CD14-positive monocyte (primary cell): Measurements from ENCODE around the gene INIP. TPM values are rescaled to one million over a fixed set of nuclear protein-coding genes. Genes with fewer than 3 reads are reported as not detected.

Experiments used
- DNase-seq, 3 donors: peaks; one replicate each; pipeline ENCODE4 v3.0.0-alpha.2; 2011 to 2022
- H2AFZ ChIP-seq: 2 replicates; pipeline ENCODE4 v1.6.0; 2012; ENCODE audit warnings: mild to moderate bottlenecking, low read depth, low read length, inconsistent platforms; ENCODE audit not compliant: insufficient read depth, poor library complexity, severe bottlenecking
- H3K27ac ChIP-seq, 2 donors: 1 replicate in 1 of 2; 2 replicates in 1 of 2; pipeline ENCODE4 v1.5.1; 2012 to 2013; ENCODE audit warnings: low read length in 2 of 2, control low read depth in 1 of 2, inconsistent platforms in 1 of 2, low read depth in 1 of 2, mild to moderate bottlenecking in 1 of 2
- H3K27me3 ChIP-seq, 2 donors: one replicate each; pipeline versions ENCODE4 v1.6.0 to v1.6.1; 2011 to 2013; ENCODE audit warnings: low read length in 2 of 2; ENCODE audit not compliant: control insufficient read depth in 2 of 2, insufficient read depth in 2 of 2
- H3K36me3 ChIP-seq, 2 donors: replicated peaks in 1 of 2; 1 replicate in 1 of 2; 2 replicates in 1 of 2; pipeline versions ENCODE4 v1.5.1 to v1.6.1; 2012 to 2013; ENCODE audit warnings: low read length in 2 of 2, control low read depth in 1 of 2, inconsistent platforms in 1 of 2, mild to moderate bottlenecking in 1 of 2; ENCODE audit not compliant: insufficient read depth in 2 of 2, control insufficient read depth in 1 of 2
- H3K4me1 ChIP-seq, 2 donors: 1 replicate in 1 of 2; 2 replicates in 1 of 2; pipeline versions ENCODE4 v1.5.1 to v1.6.1; 2012 to 2013; ENCODE audit warnings: low read length in 2 of 2, control low read depth in 1 of 2, inconsistent platforms in 1 of 2, mild to moderate bottlenecking in 1 of 2, moderate library complexity in 1 of 2; ENCODE audit not compliant: insufficient read depth in 2 of 2, control insufficient read depth in 1 of 2
- H3K4me2 ChIP-seq: replicated peaks from 2 replicates; pipeline ENCODE3; 2012; ENCODE audit warnings: low read length, moderate library complexity, mild to moderate bottlenecking; ENCODE audit not compliant: poor library complexity, severe bottlenecking; ENCODE audit errors: extremely low read depth
- H3K4me3 ChIP-seq, 3 experiments: fragments of 200-600 bp in 1 of 3; sonication (generic) in 1 of 3; replicated peaks in 1 of 3; 1 replicate in 2 of 3; 2 replicates in 1 of 3; pipeline ENCODE4 v1.5.1; 2011 to 2013; ENCODE audit warnings: low read length in 3 of 3, mild to moderate bottlenecking in 3 of 3, control low read depth in 2 of 3, low read depth in 2 of 3, inconsistent platforms in 1 of 3, moderate library complexity in 1 of 3
- H3K79me2 ChIP-seq: 2 replicates; pipeline ENCODE4 v1.6.0; 2012; ENCODE audit warnings: mild to moderate bottlenecking, control low read depth, inconsistent platforms, low read length, moderate library complexity; ENCODE audit not compliant: insufficient read depth
- H3K9ac ChIP-seq: 2 replicates; pipeline ENCODE4 v1.6.0; 2017; ENCODE audit warnings: low read length, mild to moderate bottlenecking; ENCODE audit not compliant: insufficient read depth, poor library complexity, severe bottlenecking
- H3K9me3 ChIP-seq, 2 donors: replicated peaks in 1 of 2; 1 replicate in 1 of 2; 2 replicates in 1 of 2; pipeline versions ENCODE4 v1.5.1 to v1.6.1; 2012 to 2013; ENCODE audit warnings: low read length in 2 of 2, control low read depth in 1 of 2; ENCODE audit not compliant: control insufficient read depth in 1 of 2, insufficient read depth in 1 of 2
- H4K20me1 ChIP-seq: 2 replicates; pipeline ENCODE4 v1.6.0; 2012; ENCODE audit warnings: mild to moderate bottlenecking, low read length, control low read depth, moderate library complexity; ENCODE audit not compliant: insufficient read depth
- H3K27ac Mint-ChIP-seq, 7 donors: one replicate each; pipeline ENCODE4 v1.8.0; 2020; ENCODE audit warnings: mild to moderate bottlenecking in 7 of 7, mixed read lengths in 7 of 7, moderate library complexity in 6 of 7, inconsistent platforms in 2 of 7
- H3K27me3 Mint-ChIP-seq, 3 donors: one replicate each; pipeline ENCODE4 v1.8.0; 2021 to 2022; ENCODE audit warnings: low read depth in 3 of 3, mild to moderate bottlenecking in 3 of 3, mixed read lengths in 3 of 3, moderate library complexity in 3 of 3, inconsistent platforms in 1 of 3
- H3K36me3 Mint-ChIP-seq, 2 donors: one replicate each; pipeline ENCODE4 v1.8.0; 2020; ENCODE audit warnings: mixed read lengths in 2 of 2, inconsistent platforms in 1 of 2, mild to moderate bottlenecking in 1 of 2
- H3K4me1 Mint-ChIP-seq: one replicate; pipeline ENCODE4 v1.8.0; 2020; ENCODE audit warnings: mild to moderate bottlenecking, mixed read lengths
- H3K4me3 Mint-ChIP-seq, 2 donors: one replicate each; pipeline ENCODE4 v1.8.0; 2020; ENCODE audit warnings: mild to moderate bottlenecking in 2 of 2, mixed read lengths in 2 of 2, moderate library complexity in 1 of 2
- H3K9me3 Mint-ChIP-seq, 7 donors: one replicate each; pipeline ENCODE4 v1.8.0; 2020 to 2022; ENCODE audit warnings: mixed read lengths in 7 of 7, mild to moderate bottlenecking in 6 of 7, moderate library complexity in 6 of 7, inconsistent platforms in 2 of 7
- WGBS: methylation state at CpG from one replicate; pipeline ENCODE4 v1.1.5; 2013; ENCODE audit warnings: missing lambda C conversion rate; ENCODE audit not compliant: insufficient coverage; 5-methylcytosine and 5-hydroxymethylcytosine counted together
- intact Hi-C, 2 donors: fragments of 100-400 bp; cut with micrococcal nuclease; formaldehyde crosslinking; loops; one replicate each; pipeline versions ENCODE4 v1.15.0 to v1.15.1; 2023
- polyA plus RNA-seq, 3 donors: library from polyadenylated mRNA; depleted of rRNA in 1 of 3; unstranded in 2 of 3; stranded (reverse) in 1 of 3; fragments of 300-500 nt in 2 of 3; fragments of >200 nt in 1 of 3; fragmentation: Illumina TruSeq in 2 of 3; gene quantifications; 1 replicate in 2 of 3; 2 replicates in 1 of 3; pipeline ENCODE4 v1.2.3, GENCODE V29; 2012 to 2021
- TF ChIP-seq, protein P1 (sequence below): fragments of 200-600 bp; IDR thresholded peaks from one replicate; pipeline ENCODE4 v1.8.0; 2022; ENCODE audit warnings: antibody characterized with exemption, mild to moderate bottlenecking

The INIP gene
- polyA plus RNA-seq, 3 donors = 10.7 to 53.0 (median 49.0) TPM

DNA sequence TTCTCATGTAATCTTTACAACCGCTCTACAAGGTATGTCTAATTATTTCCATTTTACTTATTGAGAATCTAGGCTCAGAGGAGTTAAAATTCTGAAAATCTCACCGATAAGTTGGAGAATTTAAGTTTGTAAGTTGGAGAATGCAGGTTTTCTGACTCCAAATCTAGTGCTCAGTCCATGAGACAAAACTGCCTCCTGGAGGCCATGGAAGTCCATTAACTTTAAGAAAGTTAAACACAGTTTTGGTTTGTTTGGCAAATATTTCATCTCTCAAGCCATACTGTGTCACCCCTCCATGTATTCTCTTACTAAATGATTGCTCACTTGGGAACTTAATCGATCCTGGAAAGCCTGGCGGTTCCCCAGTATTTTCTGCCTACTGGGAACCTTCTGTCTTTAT lies 52.6 kb downstream of the INIP start:
- H3K4me1 ChIP-seq = no peaks in the 10 kb centered on the region
- Mint-ChIP-seq H3K36me3 (peaks cover under 1 to 3% of the 10 kb centered on the region in 2 donors), H3K27ac (no peak overlapping the region), H3K27me3 (no peaks in the 10 kb centered on the region), H3K9me3 (peaks cover 0 to 1% (median 0%) of the 10 kb centered on the region in 7 donors), H3K4me3 (no peak overlapping the region), H3K4me1 (no peaks in the 10 kb centered on the region)
- no peak overlapping the region for H3K4me2 ChIP-seq
- no peak overlapping the region for H2AFZ ChIP-seq
- no peaks in the 10 kb centered on the region for H4K20me1 ChIP-seq
- no peaks in the 10 kb centered on the region for H3K27me3 ChIP-seq
- DNase-seq = no peak
- no CpG with 5 or more reads among the region's 4 CpGs for WGBS
- H3K27ac ChIP-seq = no peak overlapping the region
- no peaks in the 10 kb centered on the region for H3K79me2 ChIP-seq
- TF ChIP-seq, protein P1, sequence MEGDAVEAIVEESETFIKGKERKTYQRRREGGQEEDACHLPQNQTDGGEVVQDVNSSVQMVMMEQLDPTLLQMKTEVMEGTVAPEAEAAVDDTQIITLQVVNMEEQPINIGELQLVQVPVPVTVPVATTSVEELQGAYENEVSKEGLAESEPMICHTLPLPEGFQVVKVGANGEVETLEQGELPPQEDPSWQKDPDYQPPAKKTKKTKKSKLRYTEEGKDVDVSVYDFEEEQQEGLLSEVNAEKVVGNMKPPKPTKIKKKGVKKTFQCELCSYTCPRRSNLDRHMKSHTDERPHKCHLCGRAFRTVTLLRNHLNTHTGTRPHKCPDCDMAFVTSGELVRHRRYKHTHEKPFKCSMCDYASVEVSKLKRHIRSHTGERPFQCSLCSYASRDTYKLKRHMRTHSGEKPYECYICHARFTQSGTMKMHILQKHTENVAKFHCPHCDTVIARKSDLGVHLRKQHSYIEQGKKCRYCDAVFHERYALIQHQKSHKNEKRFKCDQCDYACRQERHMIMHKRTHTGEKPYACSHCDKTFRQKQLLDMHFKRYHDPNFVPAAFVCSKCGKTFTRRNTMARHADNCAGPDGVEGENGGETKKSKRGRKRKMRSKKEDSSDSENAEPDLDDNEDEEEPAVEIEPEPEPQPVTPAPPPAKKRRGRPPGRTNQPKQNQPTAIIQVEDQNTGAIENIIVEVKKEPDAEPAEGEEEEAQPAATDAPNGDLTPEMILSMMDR = no peak
- intact Hi-C loops = no loop called here
- no peak overlapping the region for H3K9ac ChIP-seq
- no peaks in the 10 kb centered on the region for H3K36me3 ChIP-seq
- no peaks in the 10 kb centered on the region for H3K9me3 ChIP-seq
- H3K4me3 ChIP-seq = no peak overlapping the region

DNA sequence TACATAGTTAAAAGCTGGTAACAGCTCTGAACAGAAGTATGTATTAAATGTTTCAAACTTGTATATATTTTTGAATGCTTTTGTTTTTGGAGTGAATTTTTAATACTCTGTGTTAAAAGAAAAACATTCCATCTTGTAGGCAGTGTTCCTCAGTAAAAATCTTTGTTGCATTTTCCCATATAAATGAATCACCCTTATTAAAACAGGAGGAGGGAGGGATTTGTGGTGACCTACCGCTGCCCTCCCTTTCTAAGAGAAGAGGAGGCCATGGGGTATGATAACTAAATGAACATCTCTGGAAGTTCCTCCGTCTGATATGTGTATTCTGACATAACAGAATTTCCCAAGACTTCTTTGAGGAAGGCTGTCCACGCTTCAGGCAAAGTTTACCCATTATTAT lies 53.4 kb downstream of the INIP start:
- no peaks in the 10 kb centered on the region for H3K9me3 ChIP-seq
- Mint-ChIP-seq H3K27me3 (no peaks in the 10 kb centered on the region), H3K9me3 (peaks cover 0 to 1% (median 0%) of the 10 kb centered on the region in 7 donors), H3K4me3 (no peak overlapping the region), H3K36me3 (peaks cover 7 to 10% of the 10 kb centered on the region in 2 donors), H3K27ac (no peak overlapping the region), H3K4me1 (no peaks in the 10 kb centered on the region)
- no peak for DNase-seq
- no peak overlapping the region for H2AFZ ChIP-seq
- intact Hi-C loops = no loop called here
- no peaks in the 10 kb centered on the region for H3K4me1 ChIP-seq
- H3K9ac ChIP-seq = no peak overlapping the region
- no peak overlapping the region for H3K27ac ChIP-seq
- TF ChIP-seq, protein P1 = no peak
- WGBS = no CpG with 5 or more reads among the region's 3 CpGs
- no peaks in the 10 kb centered on the region for H4K20me1 ChIP-seq
- no peak overlapping the region for H3K4me2 ChIP-seq
- H3K27me3 ChIP-seq = no peaks in the 10 kb centered on the region
- H3K4me3 ChIP-seq = no peak overlapping the region
- H3K79me2 ChIP-seq = no peaks in the 10 kb centered on the region
- H3K36me3 ChIP-seq = peaks cover 1 to 6% of the 10 kb centered on the region in 2 donors
